Stimulated activated naive CD4-positive, alpha-beta T cell (primary cell): ENCODE results near the gene FBXO4.
"Not testable (repeated sequence)": the region's sequence is repeated elsewhere in the genome, so short reads cannot be mapped to it uniquely, and the experiment has no call there.

Experiments
- DNase-seq, 6 experiments: peaks; one replicate each; lab custom pipeline; 2025; lab: John Stamatoyannopoulos, UW

The FBXO4 gene

DNA sequence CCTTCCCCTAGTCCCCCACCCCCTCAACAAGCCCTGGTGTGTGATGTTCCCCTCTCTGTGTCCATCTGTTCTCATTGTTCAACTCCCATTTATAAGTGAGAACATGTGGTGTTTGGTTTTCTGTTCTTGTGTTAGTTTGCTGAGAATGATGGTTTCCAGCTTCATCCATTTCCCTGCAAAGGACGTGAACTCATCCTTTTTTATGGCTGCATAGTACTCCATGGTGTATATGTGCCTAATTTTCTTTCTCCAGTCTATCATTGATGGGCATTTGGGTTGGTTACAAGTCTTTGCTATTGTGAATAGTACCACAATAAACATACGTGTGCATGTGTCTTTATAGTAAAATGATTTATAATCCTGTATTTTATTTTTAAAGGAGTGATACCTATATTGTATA is 57.8 kb downstream of the FBXO4 start:
- DNase-seq = not testable (repeated sequence)

GRCh38 chr5:41983284-41983683 is 58.2 kb downstream of the FBXO4 start:
- no peak for DNase-seq

DNA sequence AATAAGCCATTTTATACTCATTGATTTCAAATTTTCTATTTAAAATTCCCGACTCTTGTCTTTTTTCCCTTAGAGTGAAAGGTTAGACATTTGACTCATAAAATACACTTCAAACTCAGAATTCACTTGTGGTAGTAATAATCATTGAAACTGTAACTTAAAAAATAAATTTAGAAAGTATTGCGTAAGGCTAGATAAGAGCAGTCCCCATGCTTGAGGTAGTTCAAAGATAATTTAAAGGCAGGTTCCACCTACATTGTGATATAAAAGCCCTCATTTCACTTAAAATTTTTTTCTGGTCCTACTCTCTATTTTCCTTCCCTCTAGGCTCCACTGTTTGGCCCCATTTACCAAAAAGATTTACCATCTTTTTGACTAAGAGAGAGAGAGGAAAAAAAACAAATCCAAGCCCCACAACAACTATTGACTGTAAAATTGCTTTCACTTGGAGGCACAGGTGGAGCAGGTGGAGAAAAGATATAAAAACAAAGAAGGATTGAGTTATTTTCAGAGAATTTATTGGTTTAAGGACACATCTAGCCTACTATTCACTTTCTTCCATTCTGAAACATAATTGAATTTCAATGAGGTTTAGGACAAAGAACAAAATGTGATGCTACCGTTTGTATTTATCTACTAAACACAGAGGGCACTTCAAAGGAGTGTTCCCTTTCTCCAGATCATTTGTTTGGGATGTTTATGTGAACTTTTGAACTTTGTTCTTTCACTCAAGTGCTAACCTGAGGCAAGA is 61.0 kb downstream of the FBXO4 start:
- DNase-seq = no peak
